Astrocyte (in vitro differentiated cells and primary cell): ENCODE data around the gene LFNG. TPM values are rescaled to one million over a fixed set of nuclear protein-coding genes. Genes with fewer than 3 reads are reported as not detected.
"Not testable (repeated sequence)": the region's sequence is repeated elsewhere in the genome, so short reads cannot be mapped to it uniquely, and the experiment has no call there.

ENCODE experiments used
- DNase-seq: peaks from one replicate; pipeline ENCODE4 v3.0.0-alpha.2; 2010; ENCODE audit warnings: low read depth
- FAIRE-seq: peaks from 2 replicates; lab custom pipeline; 2011; peaks lifted over from hg19 to GRCh38; lab: Jason Lieb, UNC
- H2AFZ ChIP-seq: 2 replicates; pipeline ENCODE4 v1.6.0; 2012; ENCODE audit warnings: low read depth, low read length, inconsistent platforms
- H3K27ac ChIP-seq: 2 replicates; pipeline ENCODE4 v1.5.1; 2011; ENCODE audit warnings: low read depth, low read length, inconsistent platforms
- H3K27me3 ChIP-seq: 2 replicates; pipeline ENCODE4 v1.6.0; 2011; ENCODE audit warnings: low read length, inconsistent platforms; ENCODE audit not compliant: insufficient read depth
- H3K36me3 ChIP-seq: 2 replicates; pipeline ENCODE4 v1.5.1; 2011; ENCODE audit warnings: low read length, inconsistent platforms; ENCODE audit not compliant: insufficient read depth
- H3K4me1 ChIP-seq: 2 replicates; pipeline ENCODE4 v1.5.1; 2011; ENCODE audit warnings: low read length, inconsistent platforms; ENCODE audit not compliant: insufficient read depth
- H3K4me2 ChIP-seq: 2 replicates; pipeline ENCODE4 v1.6.0; 2012; ENCODE audit warnings: low read length, inconsistent platforms
- H3K4me3 ChIP-seq: 2 replicates; pipeline ENCODE4 v1.5.1; 2011; ENCODE audit warnings: low read depth, mild to moderate bottlenecking, low read length, inconsistent platforms; ENCODE audit not compliant: insufficient read depth
- H3K79me2 ChIP-seq: 2 replicates; pipeline ENCODE4 v1.6.0; 2012; ENCODE audit warnings: mild to moderate bottlenecking, low read length, inconsistent platforms; ENCODE audit not compliant: insufficient read depth
- H3K9ac ChIP-seq: 2 replicates; pipeline ENCODE4 v1.6.0; 2012; ENCODE audit warnings: mild to moderate bottlenecking, low read length, inconsistent platforms
- H3K9me3 ChIP-seq: 2 replicates; pipeline ENCODE4 v1.5.1; 2012; ENCODE audit warnings: low read depth, mild to moderate bottlenecking, low read length, inconsistent platforms; ENCODE audit not compliant: insufficient read depth
- H4K20me1 ChIP-seq: 2 replicates; pipeline ENCODE4 v1.6.0; 2012; ENCODE audit warnings: low read length, inconsistent platforms; ENCODE audit not compliant: insufficient read depth
- H3K27ac Mint-ChIP-seq: one replicate; pipeline ENCODE4 v1.8.0; 2021; ENCODE audit warnings: mild to moderate bottlenecking, mixed read lengths; ENCODE audit not compliant: unreplicated experiment
- H3K27me3 Mint-ChIP-seq: one replicate; pipeline ENCODE4 v1.8.0; 2021; ENCODE audit warnings: low read depth, mixed read lengths; ENCODE audit not compliant: unreplicated experiment
- H3K36me3 Mint-ChIP-seq: one replicate; pipeline ENCODE4 v1.8.0; 2021; ENCODE audit warnings: low read depth, mixed read lengths; ENCODE audit not compliant: unreplicated experiment
- H3K4me1 Mint-ChIP-seq: one replicate; pipeline ENCODE4 v1.8.0; 2021; ENCODE audit warnings: low read depth, mixed read lengths; ENCODE audit not compliant: unreplicated experiment
- H3K4me3 Mint-ChIP-seq: one replicate; pipeline ENCODE4 v1.8.0; 2021; ENCODE audit warnings: mild to moderate bottlenecking, moderate library complexity, mixed read lengths; ENCODE audit not compliant: unreplicated experiment
- H3K9me3 Mint-ChIP-seq: one replicate; pipeline ENCODE4 v1.8.0; 2021; ENCODE audit warnings: mild to moderate bottlenecking, mixed read lengths; ENCODE audit not compliant: unreplicated experiment
- total RNA-seq: library from RNA; stranded (reverse); gene quantifications from 2 replicates; pipeline ENCODE4 v1.2.1, GENCODE V29; 2021

Gene LFNG
- total RNA-seq, 1 donor from 2014 or later = 58.6 TPM

DNA sequence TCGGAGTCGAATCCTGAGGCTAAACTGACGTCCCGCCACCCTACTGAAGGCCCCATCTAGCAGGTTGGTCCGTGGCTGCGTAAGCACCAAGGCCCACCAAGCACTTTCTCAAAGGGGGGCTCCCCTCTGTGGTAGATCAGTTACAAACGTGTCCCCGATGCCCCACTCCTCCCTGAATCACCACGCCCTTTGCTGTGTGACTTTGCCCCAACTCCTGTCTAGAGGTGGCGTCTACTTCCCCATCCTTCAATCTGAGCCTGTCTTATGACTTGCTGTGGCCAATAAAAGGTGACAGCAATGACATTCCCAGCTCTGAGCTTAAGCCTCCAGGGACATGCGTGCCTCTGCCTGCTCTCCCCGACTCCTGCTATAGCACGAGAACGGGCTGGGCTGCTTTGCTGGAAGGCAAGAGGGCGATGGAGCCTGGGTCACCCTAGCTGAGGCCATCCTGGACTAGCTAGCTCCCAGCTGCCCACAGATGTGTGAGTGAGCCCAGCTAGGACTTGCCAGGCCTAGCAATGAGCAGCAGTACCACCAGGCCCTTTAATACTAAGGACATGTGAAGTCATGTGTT is 12.7 kb downstream of the LFNG start:
- DNase-seq, H3K27me3 Mint-ChIP-seq, H3K9me3 Mint-ChIP-seq, H3K79me2 ChIP-seq, H3K27ac Mint-ChIP-seq, H3K4me3 ChIP-seq, H3K36me3 Mint-ChIP-seq, H3K36me3 ChIP-seq, H3K4me3 Mint-ChIP-seq, H3K27me3 ChIP-seq, FAIRE-seq, H3K4me2 ChIP-seq, H3K9me3 ChIP-seq, H2AFZ ChIP-seq, H3K27ac ChIP-seq, H3K9ac ChIP-seq: not testable (repeated sequence)
- peaks cover 38% of the 10 kb centered on the region for H3K4me1 ChIP-seq
- H3K4me1 Mint-ChIP-seq = peaks cover 13% of the 10 kb centered on the region
- peaks cover 12% of the 10 kb centered on the region for H4K20me1 ChIP-seq

DNA sequence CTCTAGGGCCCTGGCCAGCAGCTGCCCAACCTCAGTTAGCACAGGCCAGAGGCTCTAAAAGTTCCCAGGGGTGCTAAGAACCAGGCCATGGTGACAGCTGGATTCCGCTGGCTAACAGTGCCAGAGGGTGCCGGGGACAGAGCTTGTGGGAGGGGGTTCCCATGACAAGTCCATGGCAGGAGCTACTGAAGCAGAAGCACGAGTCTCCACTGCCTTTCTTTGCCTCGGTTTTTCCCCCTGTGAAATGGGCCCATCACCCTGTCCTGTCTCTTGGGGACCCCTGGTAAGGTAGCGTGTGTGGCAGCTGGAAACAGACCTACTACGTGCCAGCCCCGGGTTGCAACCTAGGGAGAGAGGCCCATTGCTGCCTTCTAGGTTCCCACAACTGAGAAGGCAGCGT is 13.2 kb downstream of the LFNG start:
- not testable (repeated sequence) for H4K20me1 ChIP-seq, H3K27ac ChIP-seq, H3K4me2 ChIP-seq, H2AFZ ChIP-seq, FAIRE-seq, DNase-seq, H3K4me1 Mint-ChIP-seq, H3K9me3 Mint-ChIP-seq, H3K36me3 ChIP-seq, H3K4me3 ChIP-seq, H3K27me3 Mint-ChIP-seq, H3K27ac Mint-ChIP-seq, H3K9ac ChIP-seq, H3K36me3 Mint-ChIP-seq, H3K79me2 ChIP-seq, H3K9me3 ChIP-seq, H3K4me3 Mint-ChIP-seq, H3K27me3 ChIP-seq
- H3K4me1 ChIP-seq = peaks cover 33% of the 10 kb centered on the region

- not testable (repeated sequence) for H3K4me3 ChIP-seq, H3K4me3 Mint-ChIP-seq, H3K4me2 ChIP-seq, H3K4me1 Mint-ChIP-seq, H3K27ac Mint-ChIP-seq, H3K36me3 ChIP-seq, H2AFZ ChIP-seq, H4K20me1 ChIP-seq, FAIRE-seq, H3K27me3 Mint-ChIP-seq, H3K79me2 ChIP-seq, H3K9ac ChIP-seq, DNase-seq, H3K9me3 ChIP-seq, H3K36me3 Mint-ChIP-seq, H3K9me3 Mint-ChIP-seq, H3K27ac ChIP-seq, H3K27me3 ChIP-seq
- peaks cover 25% of the 10 kb centered on the region for H3K4me1 ChIP-seq
Observed at GRCh38 chr7:2533566-2533965, 14.0 kb downstream of the LFNG start.

- H3K9me3 ChIP-seq, H3K4me2 ChIP-seq, H3K36me3 Mint-ChIP-seq, H3K27me3 Mint-ChIP-seq, H3K79me2 ChIP-seq, H3K36me3 ChIP-seq, H2AFZ ChIP-seq, H3K4me3 ChIP-seq, H3K27me3 ChIP-seq, H3K9ac ChIP-seq, H3K9me3 Mint-ChIP-seq, FAIRE-seq, H3K4me1 Mint-ChIP-seq, H4K20me1 ChIP-seq, H3K27ac Mint-ChIP-seq, H3K4me3 Mint-ChIP-seq, H3K27ac ChIP-seq, DNase-seq: not testable (repeated sequence)
- peaks cover 19% of the 10 kb centered on the region for H3K4me1 ChIP-seq
Observed at GRCh38 chr7:2534214-2534613, 14.6 kb downstream of the LFNG start.

DNA sequence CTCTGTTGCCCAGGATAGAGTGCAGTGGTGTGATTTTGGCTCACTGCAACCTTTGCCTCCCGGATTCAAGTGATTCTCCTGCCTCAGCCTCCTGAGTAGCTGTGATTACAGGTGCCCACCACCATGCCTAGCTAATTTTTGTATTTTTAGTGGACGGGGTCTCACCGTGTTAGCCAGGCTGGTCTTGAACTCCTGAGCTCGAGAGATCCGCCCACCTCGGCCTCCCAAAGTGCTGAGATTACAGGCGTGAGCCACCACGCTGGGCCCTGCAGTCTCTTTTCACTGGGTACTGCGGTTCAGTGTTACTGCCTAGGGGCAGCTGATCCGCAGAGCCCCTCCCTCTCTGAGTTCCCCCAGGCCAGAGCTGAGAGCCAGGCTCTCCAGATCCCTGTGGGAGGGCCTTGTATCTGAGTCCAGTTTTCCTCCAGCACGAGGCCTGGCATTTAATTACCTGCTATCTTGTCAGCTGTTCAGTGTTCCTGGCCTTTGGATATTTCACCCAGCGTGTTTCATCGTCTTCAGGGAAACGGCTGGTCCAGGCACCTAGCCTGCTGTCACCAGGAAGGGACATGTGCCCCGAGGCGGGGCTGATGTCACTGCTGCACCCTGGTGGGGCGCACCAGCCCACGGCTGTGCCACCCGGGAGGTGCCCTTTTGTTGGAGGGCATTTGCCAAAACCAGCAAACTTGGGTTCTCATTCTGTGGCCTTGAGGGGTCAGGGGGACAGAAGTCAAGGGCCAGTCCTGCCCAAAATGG is 16.5 kb downstream of the LFNG start:
- H3K9me3 Mint-ChIP-seq, H3K79me2 ChIP-seq, H3K4me1 Mint-ChIP-seq, H2AFZ ChIP-seq, H3K27me3 Mint-ChIP-seq, FAIRE-seq, H3K9ac ChIP-seq, H3K27ac ChIP-seq, H3K4me1 ChIP-seq, H3K27ac Mint-ChIP-seq, H3K36me3 Mint-ChIP-seq, DNase-seq, H3K36me3 ChIP-seq, H3K4me3 ChIP-seq, H3K9me3 ChIP-seq, H3K27me3 ChIP-seq, H3K4me3 Mint-ChIP-seq, H3K4me2 ChIP-seq: not testable (repeated sequence)
- H4K20me1 ChIP-seq = peaks cover 11% of the 10 kb centered on the region
